ENCODE results near the gene GJA9.

The GJA9 gene

GRCh38 chr1:38829368-38829767, 52.0 kb downstream of the GJA9 start:
- DNase-seq = no peak

GRCh38 chr1:38827318-38827717, 54.1 kb downstream of the GJA9 start:
- DNase-seq = no peak

- DNase-seq = no peak
Measured at GRCh38 chr1:38826886-38827285, 54.5 kb downstream of the GJA9 start.

- DNase-seq = no peak
Measured at GRCh38 chr1:38826262-38826661, 55.1 kb downstream of the GJA9 start.
